Activated CD4-positive, alpha-beta T cell treated with anti-CD3 and anti-CD28 coated beads, Interleukin-2, amount 50 U/mL, for 4 hours (primary cell): ENCODE results near the gene OCA2.

ENCODE experiments used
- DNase-seq, 2 experiments: peaks; one replicate each; pipeline ENCODE4 v3.0.0-alpha.2; 2020

The OCA2 gene

GRCh38 chr15:28118531-28118930 is 19.4 kb upstream of the OCA2 start:
- DNase-seq = no peak

- no peak for DNase-seq
Measured at GRCh38 chr15:28118083-28118482, 19.0 kb upstream of the OCA2 start.

GRCh38 chr15:28117432-28117990 is 18.4 kb upstream of the OCA2 start:
- DNase-seq = no peak

- no peak for DNase-seq
Measured at GRCh38 chr15:28116521-28117431, 17.7 kb upstream of the OCA2 start.

- no peak for DNase-seq
Measured at GRCh38 chr15:28115871-28116270, 16.8 kb upstream of the OCA2 start.

- no peak for DNase-seq
Measured at GRCh38 chr15:28114721-28115622, 15.9 kb upstream of the OCA2 start.

GRCh38 chr15:28114114-28114455 is 15.0 kb upstream of the OCA2 start:
- DNase-seq = no peak

GRCh38 chr15:28113394-28114113 is 14.4 kb upstream of the OCA2 start:
- DNase-seq = no peak

- DNase-seq = no peak
Measured at GRCh38 chr15:28112962-28113361, 13.8 kb upstream of the OCA2 start.

- DNase-seq = no peak
Measured at GRCh38 chr15:28112101-28112760, 13.1 kb upstream of the OCA2 start.

- DNase-seq = no peak
Measured at GRCh38 chr15:28111543-28111942, 12.4 kb upstream of the OCA2 start.

GRCh38 chr15:28110481-28110881 is 11.4 kb upstream of the OCA2 start:
- DNase-seq = no peak

- no peak for DNase-seq
Measured at GRCh38 chr15:28109626-28110455, 10.7 kb upstream of the OCA2 start.

- DNase-seq = no peak
Measured at GRCh38 chr15:28107904-28108275, 8.8 kb upstream of the OCA2 start.

GRCh38 chr15:28107111-28107903 is 8.2 kb upstream of the OCA2 start:
- no peak for DNase-seq

- DNase-seq = no peak
Measured at GRCh38 chr15:28106294-28107110, 7.4 kb upstream of the OCA2 start.

GRCh38 chr15:28105793-28106192 is 6.7 kb upstream of the OCA2 start:
- DNase-seq = no peak

- DNase-seq = no peak
Measured at GRCh38 chr15:28105224-28105791, 6.2 kb upstream of the OCA2 start.

GRCh38 chr15:28104326-28104725 is 5.2 kb upstream of the OCA2 start:
- no peak for DNase-seq
